T-helper 17 cell (primary cell): ENCODE measurements around the gene DDX23. TPM values are rescaled to one million over a fixed set of nuclear protein-coding genes. Genes with fewer than 3 reads are reported as not detected.
A peak's percentile ranks its signal among the peaks of the same experiment; 100 is the strongest.

Source experiments
- ATAC-seq: fragments of 150-1000 bp; cut with Tn5 transposase; 2 replicates; pipeline ENCODE4 v1.10.0; 2021; ENCODE audit warnings: mild to moderate bottlenecking, moderate library complexity
- DNase-seq, 3 donors: peaks; one replicate each; pipeline versions ENCODE4 v3.0.0 to v3.0.0-alpha.2; 2020 to 2021
- H3K9me3 ChIP-seq: one replicate; pipeline ENCODE4 v1.7.0; 2013; ENCODE audit warnings: low read length, mild to moderate bottlenecking; ENCODE audit not compliant: control insufficient read depth, poor library complexity, severe bottlenecking
- H3K27ac Mint-ChIP-seq: one replicate; pipeline ENCODE4 v1.8.0; 2022; ENCODE audit warnings: mild to moderate bottlenecking, moderate library complexity, mixed read lengths
- H3K27me3 Mint-ChIP-seq: one replicate; pipeline ENCODE4 v1.8.0; 2022; ENCODE audit warnings: mixed read lengths
- H3K36me3 Mint-ChIP-seq: one replicate; pipeline ENCODE4 v1.8.0; 2022; ENCODE audit warnings: low read depth, mixed read lengths
- H3K4me1 Mint-ChIP-seq: one replicate; pipeline ENCODE4 v1.8.0; 2022; ENCODE audit warnings: mild to moderate bottlenecking, mixed read lengths
- H3K4me3 Mint-ChIP-seq: one replicate; pipeline ENCODE4 v1.8.0; 2022; ENCODE audit warnings: mild to moderate bottlenecking, moderate library complexity, mixed read lengths
- total RNA-seq, 4 donors: library from RNA in 2 of 4; stranded (reverse) in 2 of 4; gene quantifications; one replicate each; pipeline ENCODE4 v1.2.3 and lab custom pipeline; 2022 to 2026

Gene DDX23
- total RNA-seq, 2 donors from 2014 or later = 61.7 to 76.3 TPM

DNA sequence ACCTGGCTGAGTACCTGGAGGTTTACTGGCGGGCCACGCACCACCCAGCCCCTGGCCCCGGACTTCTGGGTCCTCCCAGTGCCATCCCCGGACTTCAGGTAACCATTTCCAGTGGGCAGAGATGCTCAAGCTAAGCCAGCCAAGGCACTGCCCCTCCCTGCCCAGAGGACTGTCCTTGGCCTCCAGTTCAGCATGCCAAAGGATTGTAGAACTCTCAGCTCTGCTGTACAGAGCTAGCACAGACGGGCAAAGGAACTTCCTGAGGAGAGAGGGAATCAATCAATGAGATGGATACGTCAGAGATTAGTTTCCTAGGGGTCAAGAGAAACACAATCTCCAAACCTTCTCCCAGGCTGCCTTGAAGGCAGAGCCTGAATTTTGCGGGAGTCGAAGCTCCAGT, 24.9 kb downstream of the DDX23 start:
- Mint-ChIP-seq H3K4me3 (no peak overlapping the region), H3K4me1 (peaks cover 29% of the 10 kb centered on the region), H3K27ac (no peak overlapping the region), H3K36me3 (peaks cover 4% of the 10 kb centered on the region), H3K27me3 (no peaks in the 10 kb centered on the region)
- no peaks in the 10 kb centered on the region for H3K9me3 ChIP-seq
- DNase-seq (no peak), ATAC-seq (no peak)

- H3K27ac Mint-ChIP-seq = no peak overlapping the region
- peaks cover 3% of the 10 kb centered on the region for H3K36me3 Mint-ChIP-seq
- no peaks in the 10 kb centered on the region for H3K27me3 Mint-ChIP-seq
- ATAC-seq (no peak), DNase-seq (no peak)
- H3K4me3 Mint-ChIP-seq = no peak overlapping the region
- H3K4me1 Mint-ChIP-seq = peaks cover 29% of the 10 kb centered on the region
- H3K9me3 ChIP-seq = no peaks in the 10 kb centered on the region
These were observed 25.6 kb downstream of the DDX23 start for GRCh38 chr12:48826209-48826855.

GRCh38 chr12:48824905-48825304, 27.1 kb downstream of the DDX23 start:
- DNase-seq = no peak
- H3K9me3 ChIP-seq = no peaks in the 10 kb centered on the region
- H3K36me3 Mint-ChIP-seq = no peaks in the 10 kb centered on the region
- H3K4me3 Mint-ChIP-seq = no peak overlapping the region
- H3K27ac Mint-ChIP-seq = peak overlapping the region; percentile 43
- peaks cover 25% of the 10 kb centered on the region for H3K4me1 Mint-ChIP-seq
- no peak for ATAC-seq
- no peaks in the 10 kb centered on the region for H3K27me3 Mint-ChIP-seq

DNA sequence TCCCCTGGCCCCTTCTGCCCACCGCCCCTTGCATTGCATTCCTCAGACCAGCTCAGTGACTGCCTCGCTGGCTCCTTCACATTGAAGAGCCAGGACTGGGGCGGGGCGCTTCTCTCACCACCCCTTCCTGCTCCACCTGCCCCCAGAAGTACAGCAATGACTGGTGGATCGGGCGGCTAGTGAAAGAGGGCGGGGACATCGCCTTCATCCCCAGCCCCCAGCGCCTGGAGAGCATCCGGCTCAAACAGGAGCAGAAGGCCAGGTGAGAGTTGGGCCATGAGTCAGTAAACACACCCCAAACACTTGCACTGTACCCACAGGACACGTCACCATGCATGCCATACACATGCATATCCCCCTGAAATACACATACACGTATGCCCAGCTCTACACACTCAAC, 27.9 kb downstream of the DDX23 start:
- Mint-ChIP-seq H3K27ac (peak overlapping the region; percentile 43), H3K27me3 (no peaks in the 10 kb centered on the region), H3K4me1 (peaks cover 28% of the 10 kb centered on the region), H3K36me3 (no peaks in the 10 kb centered on the region), H3K4me3 (no peak overlapping the region)
- no peaks in the 10 kb centered on the region for H3K9me3 ChIP-seq
- DNase-seq = no peak
- peak; percentile 56 for ATAC-seq

DNA sequence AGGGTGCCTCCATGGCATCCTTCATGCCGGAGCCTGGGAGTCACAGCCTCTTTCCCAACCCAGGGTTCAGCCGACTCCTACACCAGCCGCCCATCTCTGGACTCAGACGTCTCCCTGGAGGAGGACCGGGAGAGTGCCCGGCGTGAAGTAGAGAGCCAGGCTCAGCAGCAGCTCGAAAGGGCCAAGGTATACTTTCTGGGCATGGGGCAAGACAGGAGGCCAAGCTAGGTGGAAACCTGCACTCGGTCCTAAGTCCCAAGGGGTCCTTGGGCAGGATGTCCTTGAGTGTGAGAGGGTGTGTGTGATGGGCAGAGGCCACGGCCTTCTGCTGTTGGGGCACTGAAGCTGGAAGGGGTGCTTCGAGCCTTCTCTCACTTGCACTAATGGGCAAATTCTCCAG, 28.7 kb downstream of the DDX23 start:
- H3K4me3 Mint-ChIP-seq = no peak overlapping the region
- peaks cover 27% of the 10 kb centered on the region for H3K4me1 Mint-ChIP-seq
- peak overlapping the region; percentile 43 for H3K27ac Mint-ChIP-seq
- H3K27me3 Mint-ChIP-seq = no peaks in the 10 kb centered on the region
- H3K9me3 ChIP-seq = no peaks in the 10 kb centered on the region
- ATAC-seq (no peak), DNase-seq (no peak)
- no peaks in the 10 kb centered on the region for H3K36me3 Mint-ChIP-seq

DNA sequence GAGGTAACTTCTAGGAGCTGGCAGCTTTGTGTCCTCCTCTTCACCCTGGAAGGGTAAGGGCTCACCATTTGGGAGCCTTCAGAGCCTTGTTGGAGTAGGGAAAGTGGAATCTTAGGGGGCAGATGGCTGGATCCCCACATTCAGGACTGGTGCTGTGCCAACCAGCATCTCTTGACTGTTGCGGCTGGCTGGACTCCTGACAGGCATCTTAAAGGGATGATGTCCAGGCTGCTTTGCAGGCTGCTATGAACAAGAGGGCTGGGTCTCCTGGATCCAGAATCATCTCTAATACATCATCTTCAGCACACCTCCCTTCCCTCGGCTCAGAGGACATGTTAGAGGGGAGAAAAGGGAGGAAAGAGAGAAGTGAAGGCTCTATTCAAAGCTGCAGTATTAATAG, 29.3 kb downstream of the DDX23 start:
- Mint-ChIP-seq H3K36me3 (no peaks in the 10 kb centered on the region), H3K4me3 (no peak overlapping the region), H3K27me3 (no peaks in the 10 kb centered on the region), H3K27ac (peak overlapping the region; percentile 27), H3K4me1 (peaks cover 29% of the 10 kb centered on the region)
- DNase-seq = no peak
- ATAC-seq = no peak
- H3K9me3 ChIP-seq = no peaks in the 10 kb centered on the region

DNA sequence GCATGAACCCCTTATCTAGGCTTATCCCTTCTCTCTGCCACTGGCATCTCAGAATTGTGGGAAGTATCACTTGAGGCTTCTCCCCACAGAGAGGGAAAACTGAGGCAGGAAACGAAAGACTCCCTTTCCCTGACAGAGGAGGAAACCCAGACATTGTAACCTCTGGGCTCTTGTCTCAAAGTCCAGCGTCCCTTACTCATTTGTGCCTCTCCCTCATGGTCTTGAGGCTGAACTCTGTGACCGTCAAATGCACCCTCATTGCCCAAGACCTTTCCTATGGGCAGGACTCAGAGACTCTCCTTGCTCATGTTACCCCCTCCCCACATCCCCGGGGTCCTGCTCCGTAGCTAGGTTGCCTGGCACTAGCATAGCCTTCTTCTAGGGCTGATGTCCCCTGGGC, 29.8 kb downstream of the DDX23 start:
- no peak for DNase-seq
- no peak for ATAC-seq
- Mint-ChIP-seq H3K4me1 (peaks cover 32% of the 10 kb centered on the region), H3K27ac (peak overlapping the region; percentile 27), H3K4me3 (no peak overlapping the region), H3K36me3 (no peaks in the 10 kb centered on the region), H3K27me3 (no peaks in the 10 kb centered on the region)
- no peaks in the 10 kb centered on the region for H3K9me3 ChIP-seq

DNA sequence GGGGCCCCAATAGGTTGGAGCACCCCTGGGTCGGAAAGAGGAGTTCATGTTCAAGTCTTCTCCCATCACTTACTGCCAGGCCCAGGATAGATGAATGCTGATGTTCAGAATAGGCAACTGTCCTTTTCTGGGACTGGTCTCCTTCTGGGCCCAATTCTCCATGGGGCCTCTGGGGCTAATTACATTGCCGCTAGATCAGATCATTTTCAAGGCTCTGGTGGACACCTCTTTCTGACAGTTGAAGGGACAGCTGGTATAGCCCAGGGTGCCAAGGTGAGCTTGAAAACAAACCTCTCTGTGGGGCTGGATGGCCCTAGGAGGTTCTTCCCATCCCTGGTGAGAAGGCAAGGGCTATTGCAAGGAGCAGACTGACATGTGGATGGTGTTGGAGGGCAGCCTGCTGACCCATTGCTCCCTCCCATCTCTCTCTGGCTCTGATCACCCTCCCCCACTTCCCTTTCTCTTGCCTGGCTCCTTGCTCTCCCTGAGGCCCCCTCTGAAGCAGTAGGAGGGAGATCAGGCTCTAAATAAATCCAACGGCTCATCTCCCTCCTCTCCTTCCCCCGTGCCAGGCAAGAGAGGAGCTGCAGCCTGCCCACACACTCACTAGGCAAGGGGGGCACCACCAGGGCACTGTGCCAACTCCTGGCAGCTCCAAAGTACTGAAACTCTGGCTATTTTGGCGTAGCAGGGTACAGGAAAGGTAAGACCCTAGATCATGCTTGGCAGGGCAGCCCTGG, 31.8 kb downstream of the DDX23 start:
- no peaks in the 10 kb centered on the region for H3K9me3 ChIP-seq
- Mint-ChIP-seq H3K36me3 (no peaks in the 10 kb centered on the region), H3K4me3 (no peak overlapping the region), H3K27me3 (no peaks in the 10 kb centered on the region), H3K27ac (peak overlapping the region; percentile 56), H3K4me1 (peaks cover 40% of the 10 kb centered on the region)
- no peak for DNase-seq
- no peak for ATAC-seq

- Mint-ChIP-seq H3K27ac (peak overlapping the region; percentile 56), H3K36me3 (no peaks in the 10 kb centered on the region), H3K4me3 (peak overlapping the region; percentile 95), H3K4me1 (peaks cover 40% of the 10 kb centered on the region), H3K27me3 (no peaks in the 10 kb centered on the region)
- H3K9me3 ChIP-seq = no peaks in the 10 kb centered on the region
- DNase-seq = no peak
- peak; percentile 15 for ATAC-seq
These were observed 33.0 kb downstream of the DDX23 start for GRCh38 chr12:48818831-48819590.

DNA sequence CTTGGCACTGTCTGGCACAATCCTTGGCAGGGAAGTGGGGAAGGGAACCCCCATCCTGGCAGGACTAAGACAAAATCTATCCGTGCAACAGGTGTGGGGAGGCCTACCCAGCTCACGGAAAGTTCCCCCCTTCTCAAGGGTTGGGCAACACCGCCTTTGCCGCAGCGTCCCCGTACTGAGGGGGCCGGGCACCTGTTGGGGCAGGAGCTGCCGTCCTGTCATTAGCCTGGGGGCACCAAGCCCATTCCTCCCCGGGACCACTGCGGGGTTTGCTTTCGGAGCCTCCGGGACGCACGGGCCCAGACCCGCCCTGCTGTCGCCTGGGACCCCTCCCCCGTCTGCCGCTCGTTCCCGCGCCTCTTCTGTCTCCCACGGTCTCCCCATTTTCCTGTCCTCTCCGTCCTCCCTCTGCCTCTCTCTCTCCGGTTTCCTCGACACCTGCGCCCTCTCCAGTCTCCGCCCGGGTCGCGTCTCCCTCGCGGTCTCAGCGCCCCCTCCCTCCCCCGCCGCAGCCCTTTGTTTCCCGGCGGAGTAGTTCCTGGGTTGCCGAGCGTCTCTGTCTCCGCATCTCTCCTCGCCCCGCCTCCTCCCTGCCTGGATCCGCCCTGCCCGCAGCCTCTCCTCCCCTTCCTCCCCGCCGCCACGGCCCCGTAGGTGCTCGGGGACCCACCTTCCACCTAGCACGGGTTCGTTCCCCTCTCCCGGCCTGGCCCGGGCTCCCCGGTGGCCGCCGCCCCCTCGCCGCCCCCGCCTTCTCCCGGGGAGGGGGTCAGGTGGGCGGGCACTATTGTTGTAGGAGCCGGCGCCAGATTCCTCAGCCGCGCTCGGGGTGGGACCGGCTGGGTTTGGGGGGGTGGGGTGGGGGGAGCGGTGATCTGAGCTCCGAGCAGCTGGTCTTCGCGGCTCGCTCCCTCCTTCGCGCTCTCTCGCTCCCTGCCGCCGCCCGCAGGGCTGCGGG, 33.8 kb downstream of the DDX23 start, which contains the start of gene CACNB3:
TSS of gene CACNB3 (plus strand) at position 624 of the 958 bp plus-strand sequence. CDS start 434 bp downstream, outside the sequence.
- Mint-ChIP-seq H3K4me3 (peak within 1 kb of the TSS; percentile 95), H3K27ac (peak within 1 kb of the TSS; percentile 56), H3K4me1 (peaks cover 40% of the 10 kb centered on the region), H3K36me3 (no peaks in the 10 kb centered on the region), H3K27me3 (no peaks in the 10 kb centered on the region)
- DNase-seq (peak; percentile 65 to 82 (median 75)), ATAC-seq (peak; percentile 79)
- no peaks in the 10 kb centered on the region for H3K9me3 ChIP-seq

- no peaks in the 10 kb centered on the region for H3K36me3 Mint-ChIP-seq
- DNase-seq (no peak), ATAC-seq (no peak)
- no peaks in the 10 kb centered on the region for H3K27me3 Mint-ChIP-seq
- H3K27ac Mint-ChIP-seq = peak overlapping the region; percentile 60
- peaks cover 35% of the 10 kb centered on the region for H3K4me1 Mint-ChIP-seq
- H3K4me3 Mint-ChIP-seq = peak overlapping the region; percentile 95
- H3K9me3 ChIP-seq = no peaks in the 10 kb centered on the region
These were observed 35.7 kb downstream of the DDX23 start for GRCh38 chr12:48816143-48816854.
